ENCODE data around the gene SLC38A9.
A peak's percentile ranks its signal among the peaks of the same experiment; 100 is the strongest.

Gene SLC38A9

DNA sequence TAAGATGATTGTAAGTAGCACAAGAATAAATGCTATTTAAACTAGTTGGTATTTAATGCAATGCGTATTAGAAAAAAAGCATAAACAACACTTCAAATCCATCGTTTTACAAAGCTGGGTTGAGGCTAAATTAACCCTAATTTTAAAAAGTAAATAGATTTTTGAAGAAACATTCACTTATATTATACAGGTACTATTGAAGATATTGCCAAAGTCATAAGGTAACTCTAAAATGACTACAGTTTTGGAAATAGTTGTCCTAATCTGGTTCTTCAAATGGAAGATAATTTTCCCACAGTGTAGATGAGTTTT lies 20.1 kb downstream of the SLC38A9 start:
- no peak overlapping the region for H3K27ac Mint-ChIP-seq
- H3K27me3 Mint-ChIP-seq, result no peaks in the 10 kb centered on the region
- H3K4me1 Mint-ChIP-seq, result no peaks in the 10 kb centered on the region
- H3K9me3 Mint-ChIP-seq, result no peaks in the 10 kb centered on the region
- no peak for DNase-seq
- no peak for ATAC-seq
- H3K4me3 Mint-ChIP-seq, result no peak overlapping the region

DNA sequence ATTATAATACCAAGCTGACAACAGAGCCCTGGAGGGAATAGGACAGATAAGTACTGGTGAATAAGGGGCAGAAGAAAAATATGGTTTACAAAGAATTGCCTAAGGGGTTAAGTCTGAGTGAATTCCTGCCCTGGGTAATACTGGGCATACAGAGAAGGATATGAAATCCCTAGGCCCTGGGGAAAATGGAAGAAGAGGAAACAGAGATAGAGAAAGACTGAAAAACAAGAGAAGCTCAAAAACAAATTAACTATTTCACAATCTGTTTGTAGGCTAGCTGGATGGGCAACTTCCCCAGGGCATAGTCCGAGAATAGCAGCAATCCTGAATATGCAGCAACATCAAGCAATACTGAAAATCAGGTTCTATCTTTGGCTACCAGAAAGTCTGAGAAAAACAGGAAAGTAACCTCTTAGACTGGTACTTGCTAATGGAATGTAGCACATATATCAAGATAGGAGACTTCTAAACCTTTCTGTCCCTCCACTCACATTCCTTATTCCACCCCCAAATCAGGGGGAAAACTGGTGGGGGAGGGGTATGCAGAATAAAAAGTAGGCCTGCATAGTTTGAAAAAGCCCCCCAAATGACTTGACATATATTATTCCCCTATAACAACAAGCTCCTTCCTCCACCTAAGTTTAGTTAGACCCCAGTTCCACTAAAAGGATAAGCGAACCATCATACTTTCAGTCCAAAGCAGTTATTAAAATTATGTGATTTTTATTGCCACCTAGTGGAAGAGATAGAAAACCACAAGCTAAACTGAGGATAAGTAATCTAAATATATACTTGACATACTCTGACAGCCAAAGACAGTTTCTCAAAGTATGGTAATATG lies 20.6 kb downstream of the SLC38A9 start:
- Mint-ChIP-seq H3K4me3 (no peak overlapping the region), H3K27ac (no peak overlapping the region), H3K9me3 (no peaks in the 10 kb centered on the region), H3K4me1 (no peaks in the 10 kb centered on the region), H3K27me3 (no peaks in the 10 kb centered on the region)
- DNase-seq (no peak), ATAC-seq (peak; percentile 40)

DNA sequence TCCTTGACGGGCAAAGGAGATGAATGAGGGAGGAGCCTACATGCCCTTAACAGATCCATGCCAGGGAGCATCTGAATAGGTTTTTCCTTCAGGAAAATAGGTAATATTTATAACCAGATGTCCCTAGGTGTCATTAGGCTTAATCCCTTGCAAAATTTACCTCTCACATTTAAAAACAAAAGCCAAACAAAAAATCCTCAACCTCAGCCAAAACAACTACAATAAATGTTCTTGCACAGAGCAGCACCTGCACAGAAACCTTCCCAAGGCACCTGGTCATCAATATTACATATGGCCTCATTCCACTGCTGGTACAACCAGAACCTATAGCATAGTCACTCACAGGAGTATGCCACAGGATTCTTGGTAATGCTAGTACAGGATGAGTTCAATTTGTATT lies 30.1 kb downstream of the SLC38A9 start:
- no peaks in the 10 kb centered on the region for H3K27me3 Mint-ChIP-seq

GRCh38 chr5:55681301-55681700 lies 30.8 kb downstream of the SLC38A9 start:
- H3K27ac Mint-ChIP-seq, result peak overlapping the region in 1 of 2 donors; percentile 4
- H3K4me3 Mint-ChIP-seq, result no peak overlapping the region
- ATAC-seq, result no peak
- H3K9me3 Mint-ChIP-seq, result no peaks in the 10 kb centered on the region
- H3K4me1 Mint-ChIP-seq, result no peaks in the 10 kb centered on the region
- no peaks in the 10 kb centered on the region for H3K27me3 Mint-ChIP-seq
- no peak for DNase-seq

More for the DNA sequence above, 30.1 kb downstream of the SLC38A9 start:
- Mint-ChIP-seq H3K4me3 (no peak overlapping the region), H3K9me3 (no peaks in the 10 kb centered on the region), H3K4me1 (no peaks in the 10 kb centered on the region), H3K27ac (no peak overlapping the region)
- ATAC-seq (no peak), DNase-seq (no peak)

- ATAC-seq, result no peak
- Mint-ChIP-seq H3K9me3 (no peaks in the 10 kb centered on the region), H3K4me3 (no peak overlapping the region), H3K27ac (no peak overlapping the region), H3K27me3 (no peaks in the 10 kb centered on the region), H3K4me1 (no peaks in the 10 kb centered on the region)
- no peak for DNase-seq
Measured at GRCh38 chr5:55680353-55680752, 31.8 kb downstream of the SLC38A9 start.

GRCh38 chr5:55679556-55679955 lies 32.6 kb downstream of the SLC38A9 start:
- Mint-ChIP-seq H3K27ac (no peak overlapping the region), H3K4me1 (no peaks in the 10 kb centered on the region), H3K27me3 (no peaks in the 10 kb centered on the region), H3K9me3 (no peaks in the 10 kb centered on the region), H3K4me3 (no peak overlapping the region)
- DNase-seq (no peak), ATAC-seq (no peak)

DNA sequence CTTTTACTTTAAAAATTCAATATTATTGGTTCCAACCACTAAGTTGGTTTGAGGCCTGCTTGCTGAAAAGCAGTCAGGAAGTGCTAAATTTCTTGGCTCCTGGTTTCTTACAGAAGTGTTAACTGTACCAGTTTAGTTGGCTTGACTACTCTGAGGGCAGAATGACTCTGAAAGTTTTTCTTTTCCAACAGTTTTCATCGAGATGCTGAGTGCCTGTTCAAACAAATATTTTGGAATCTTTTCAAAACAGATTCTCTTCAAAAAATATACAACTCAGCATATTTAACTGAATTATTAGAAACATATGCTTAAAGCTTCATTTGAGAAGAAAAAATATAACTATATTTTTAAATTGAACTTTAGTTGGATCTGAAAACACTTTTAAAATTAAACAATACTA lies 37.0 kb downstream of the SLC38A9 start:
- ATAC-seq (no peak), DNase-seq (no peak)
- Mint-ChIP-seq H3K27me3 (no peaks in the 10 kb centered on the region), H3K4me1 (no peaks in the 10 kb centered on the region), H3K9me3 (no peaks in the 10 kb centered on the region), H3K27ac (no peak overlapping the region), H3K4me3 (no peak overlapping the region)

DNA sequence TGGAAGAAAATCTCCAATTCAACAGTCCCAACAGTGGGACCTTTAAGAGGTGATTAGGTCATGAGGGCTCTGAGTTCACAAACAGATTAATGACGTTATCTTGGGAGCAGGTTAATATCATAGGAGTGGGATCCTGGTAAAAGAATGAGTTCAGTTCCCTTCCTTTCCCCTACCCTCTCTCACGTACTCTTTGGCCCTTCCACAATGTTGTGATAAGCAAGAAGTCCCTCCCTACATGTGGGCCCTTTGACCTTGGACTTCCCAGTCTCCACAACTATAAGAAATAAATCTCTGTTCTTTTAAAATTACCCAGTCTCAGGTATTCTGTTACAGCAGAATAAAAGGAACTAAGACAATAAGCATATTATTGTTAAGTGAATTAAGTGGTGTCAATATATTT lies 37.8 kb downstream of the SLC38A9 start:
- H3K27ac Mint-ChIP-seq, result no peak overlapping the region
- no peak overlapping the region for H3K4me3 Mint-ChIP-seq
- no peaks in the 10 kb centered on the region for H3K9me3 Mint-ChIP-seq
- no peak for DNase-seq
- no peaks in the 10 kb centered on the region for H3K27me3 Mint-ChIP-seq
- no peaks in the 10 kb centered on the region for H3K4me1 Mint-ChIP-seq
- no peak for ATAC-seq

- no peak for ATAC-seq
- Mint-ChIP-seq H3K4me1 (no peaks in the 10 kb centered on the region), H3K27me3 (no peaks in the 10 kb centered on the region), H3K9me3 (no peaks in the 10 kb centered on the region), H3K4me3 (no peak overlapping the region), H3K27ac (no peak overlapping the region)
- DNase-seq, result no peak
Measured at GRCh38 chr5:55672477-55672911, 39.6 kb downstream of the SLC38A9 start.

DNA sequence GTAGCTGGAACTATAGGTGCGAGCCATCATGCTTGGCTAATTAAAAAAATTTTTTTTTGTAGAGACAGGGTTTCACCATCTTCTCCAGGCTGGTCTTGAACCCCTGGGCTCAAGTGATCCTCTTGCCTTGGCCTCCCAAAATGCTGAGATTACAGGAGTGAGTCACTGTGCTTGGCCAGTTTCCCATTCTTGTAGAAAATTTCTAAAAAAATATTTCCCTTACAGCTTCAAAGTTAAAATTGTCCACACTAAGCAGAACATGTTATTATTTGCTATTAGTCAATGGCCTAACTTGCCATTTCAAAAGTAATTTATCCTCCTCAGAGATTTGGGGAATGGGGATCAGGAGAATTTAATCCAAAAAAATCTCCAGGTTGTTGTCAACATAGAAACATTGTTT lies 40.1 kb downstream of the SLC38A9 start:
- no peak overlapping the region for H3K27ac Mint-ChIP-seq
- no peaks in the 10 kb centered on the region for H3K4me1 Mint-ChIP-seq
- no peaks in the 10 kb centered on the region for H3K27me3 Mint-ChIP-seq
- DNase-seq (no peak), ATAC-seq (no peak)
- no peaks in the 10 kb centered on the region for H3K9me3 Mint-ChIP-seq
- no peak overlapping the region for H3K4me3 Mint-ChIP-seq

DNA sequence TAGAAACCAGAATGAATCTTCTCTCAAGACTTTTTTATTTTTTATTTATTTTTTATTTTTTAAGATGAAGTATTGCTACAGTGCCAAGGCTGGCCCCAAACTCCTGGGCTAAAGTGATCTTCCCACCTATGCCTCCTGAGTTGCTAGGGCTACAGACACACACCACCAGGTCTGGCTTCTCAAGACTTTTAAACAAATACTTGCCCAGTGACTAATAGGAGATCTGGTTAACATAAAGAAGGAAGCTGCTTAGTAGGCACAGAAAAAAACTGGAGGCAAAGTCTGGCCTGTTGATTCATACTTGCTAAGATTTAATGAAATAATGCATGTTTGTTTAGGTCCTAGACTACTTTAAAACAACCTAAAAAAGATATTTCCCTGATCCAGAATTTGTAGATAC lies 43.8 kb downstream of the SLC38A9 start:
- H3K4me1 Mint-ChIP-seq, result no peaks in the 10 kb centered on the region
- DNase-seq, result no peak

DNA sequence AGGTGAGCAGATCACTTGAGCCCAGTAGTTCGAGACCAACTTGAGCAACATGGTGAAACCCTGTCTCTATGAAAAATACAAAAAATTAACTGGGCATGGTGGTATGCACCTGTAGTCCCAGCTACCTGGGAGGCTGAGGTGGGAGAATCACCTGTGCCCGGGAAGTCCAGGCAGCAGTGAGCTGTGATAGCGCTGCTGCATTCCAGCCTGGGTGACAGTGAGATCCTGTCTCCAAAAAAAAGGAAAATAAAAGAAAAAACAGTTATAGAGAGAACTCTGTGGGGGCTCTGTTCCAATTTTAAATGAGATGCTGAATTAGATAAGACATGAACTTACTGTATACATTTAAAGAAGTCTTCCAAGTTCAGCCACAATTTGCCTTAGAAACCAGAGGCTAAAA lies 44.2 kb downstream of the SLC38A9 start:
- H3K9me3 Mint-ChIP-seq, result no peaks in the 10 kb centered on the region
- H3K4me1 Mint-ChIP-seq, result no peaks in the 10 kb centered on the region
- no peak overlapping the region for H3K4me3 Mint-ChIP-seq
- ATAC-seq (no peak), DNase-seq (no peak)
- no peak overlapping the region for H3K27ac Mint-ChIP-seq
- H3K27me3 Mint-ChIP-seq, result no peaks in the 10 kb centered on the region

More for the DNA sequence above, 43.8 kb downstream of the SLC38A9 start:
- no peaks in the 10 kb centered on the region for H3K27me3 Mint-ChIP-seq
- H3K4me3 Mint-ChIP-seq, result no peak overlapping the region
- ATAC-seq, result no peak
- no peaks in the 10 kb centered on the region for H3K9me3 Mint-ChIP-seq
- H3K27ac Mint-ChIP-seq, result no peak overlapping the region

DNA sequence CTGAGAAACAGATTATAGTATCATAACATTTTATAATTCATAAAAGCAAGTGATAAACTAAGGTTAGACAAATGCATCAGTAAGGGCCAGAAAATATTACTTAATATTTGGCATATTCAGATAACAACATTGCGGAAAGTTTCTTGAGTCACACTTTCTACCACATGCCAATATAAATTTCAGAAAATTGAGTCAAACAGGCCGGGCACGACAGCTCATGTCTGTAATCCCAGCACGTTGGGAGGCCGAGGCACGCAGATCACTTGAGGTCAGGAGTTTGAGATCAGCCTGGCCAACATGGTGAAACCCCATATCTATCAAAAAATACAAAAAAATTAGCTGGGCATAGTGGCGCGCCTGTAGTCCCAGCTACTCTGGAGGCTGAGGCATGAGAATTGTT lies 47.1 kb downstream of the SLC38A9 start:
- no peak overlapping the region for H3K27ac Mint-ChIP-seq
- H3K4me3 Mint-ChIP-seq, result no peak overlapping the region
- no peaks in the 10 kb centered on the region for H3K9me3 Mint-ChIP-seq
- no peaks in the 10 kb centered on the region for H3K27me3 Mint-ChIP-seq
- DNase-seq (no peak), ATAC-seq (no peak)
- no peaks in the 10 kb centered on the region for H3K4me1 Mint-ChIP-seq

DNA sequence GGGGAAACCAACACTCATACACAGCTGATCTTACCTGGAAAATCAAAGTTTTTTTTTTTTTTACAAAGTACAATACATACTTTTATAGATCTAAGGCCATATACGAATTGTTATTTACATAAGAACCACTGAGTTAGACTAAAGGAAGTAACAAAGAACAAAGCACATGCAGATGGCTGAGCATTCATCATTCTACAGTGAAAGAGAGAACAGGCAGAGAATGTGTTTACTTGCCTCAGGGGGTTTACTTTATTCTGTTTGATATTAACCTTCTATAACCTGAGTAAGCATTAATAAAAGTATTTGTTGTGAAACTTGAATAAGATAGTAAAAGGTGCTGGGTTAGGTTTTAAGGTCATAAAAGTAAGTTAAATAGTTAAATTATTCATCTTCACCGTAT lies 54.7 kb downstream of the SLC38A9 start:
- DNase-seq (no peak), ATAC-seq (no peak)
- Mint-ChIP-seq H3K27me3 (no peaks in the 10 kb centered on the region), H3K4me3 (no peak overlapping the region), H3K4me1 (no peaks in the 10 kb centered on the region), H3K9me3 (no peaks in the 10 kb centered on the region), H3K27ac (no peak overlapping the region)

GRCh38 chr5:55650386-55650785 lies 61.7 kb downstream of the SLC38A9 start:
- ATAC-seq, result peak; percentile 99
- DNase-seq, result peak; percentile 4 to 16
- H3K27me3 Mint-ChIP-seq, result no peaks in the 10 kb centered on the region
- peak overlapping the region; percentile 30 to 32 for H3K4me3 Mint-ChIP-seq
- H3K9me3 Mint-ChIP-seq, result no peaks in the 10 kb centered on the region
- peak overlapping the region in 1 of 2 donors; percentile 5 for H3K27ac Mint-ChIP-seq
- H3K4me1 Mint-ChIP-seq, result peaks cover 27% of the 10 kb centered on the region

- Mint-ChIP-seq H3K9me3 (no peaks in the 10 kb centered on the region), H3K4me3 (peak overlapping the region; percentile 30 to 32), H3K27me3 (no peaks in the 10 kb centered on the region), H3K4me1 (peaks cover 27% of the 10 kb centered on the region), H3K27ac (peak overlapping the region; percentile 5 to 69)
- ATAC-seq (peak; percentile 63), DNase-seq (no peak)
Measured at GRCh38 chr5:55649963-55650362, 62.2 kb downstream of the SLC38A9 start.

DNA sequence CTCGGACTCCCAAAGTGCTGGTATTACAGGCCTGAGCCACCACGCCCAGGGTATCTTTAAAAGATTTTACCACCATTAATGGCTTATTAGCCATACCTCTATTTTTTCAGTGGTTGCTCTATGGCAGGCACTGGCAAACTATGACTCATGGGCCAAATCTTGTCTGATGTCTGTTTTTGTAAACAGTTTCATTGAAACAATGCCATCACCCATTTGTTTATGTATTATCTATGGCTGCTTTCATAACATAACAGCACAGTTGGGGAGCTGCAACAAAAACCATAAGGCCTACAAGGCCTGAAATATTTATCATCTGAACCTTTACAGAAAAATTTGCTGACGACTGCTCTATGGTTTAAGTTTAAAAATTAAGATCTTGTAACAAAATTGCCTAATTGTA lies 66.8 kb downstream of the SLC38A9 start:
- Mint-ChIP-seq H3K27ac (no peak overlapping the region), H3K27me3 (no peaks in the 10 kb centered on the region), H3K9me3 (no peaks in the 10 kb centered on the region), H3K4me1 (peaks cover 11% of the 10 kb centered on the region), H3K4me3 (no peak overlapping the region)
- DNase-seq, result no peak
- no peak for ATAC-seq
